Smooth muscle cell (in vitro differentiated cells): Measurements from ENCODE around the gene STUM. TPM values are rescaled to one million over a fixed set of nuclear protein-coding genes. Genes with fewer than 3 reads are reported as not detected.

ENCODE experiments used
- DNase-seq: peaks from one replicate; lab custom pipeline; 2025; ENCODE audit not compliant: unreplicated experiment; lab: John Stamatoyannopoulos, UW
- H2AFZ ChIP-seq: fragments of 200-600 bp; sonication (generic); 2 replicates; pipeline ENCODE4 v1.6.0; 2016; ENCODE audit warnings: antibody characterized with exemption, low read depth, mild to moderate bottlenecking
- H3F3A ChIP-seq: fragments of 200-600 bp; sonication (generic); 2 replicates; pipeline ENCODE4 v1.6.0; 2017; ENCODE audit warnings: antibody characterized with exemption, low read depth
- H3K27ac ChIP-seq: fragments of 200-600 bp; sonication (generic); 2 replicates; pipeline ENCODE4 v1.5.1; 2016; ENCODE audit warnings: low read depth, mild to moderate bottlenecking
- H3K27me3 ChIP-seq: fragments of 200-600 bp; sonication (generic); 2 replicates; pipeline ENCODE4 v1.6.1; 2016; ENCODE audit warnings: low read depth, mild to moderate bottlenecking
- H3K36me3 ChIP-seq: fragments of 200-600 bp; sonication (generic); 2 replicates; pipeline ENCODE4 v1.5.1; 2016; ENCODE audit warnings: low read depth
- H3K4me1 ChIP-seq: fragments of 200-600 bp; sonication (generic); 2 replicates; pipeline ENCODE4 v1.5.1; 2016; ENCODE audit warnings: low read depth
- H3K4me2 ChIP-seq: fragments of 200-600 bp; sonication (generic); 2 replicates; pipeline ENCODE4 v1.6.0; 2016; ENCODE audit warnings: mild to moderate bottlenecking
- H3K4me3 ChIP-seq: fragments of 200-600 bp; sonication (generic); 2 replicates; pipeline ENCODE4 v1.5.1; 2016; ENCODE audit warnings: mild to moderate bottlenecking
- H3K79me2 ChIP-seq: fragments of 200-600 bp; sonication (generic); 2 replicates; pipeline ENCODE4 v1.6.0; 2016; ENCODE audit warnings: low read depth, mild to moderate bottlenecking
- H3K9ac ChIP-seq: fragments of 200-600 bp; sonication (generic); 2 replicates; pipeline ENCODE4 v1.6.0; 2016; ENCODE audit warnings: low read depth
- H3K9me3 ChIP-seq: fragments of 200-600 bp; sonication (generic); replicated peaks from 2 replicates; pipeline ENCODE4 v1.5.1; 2016; ENCODE audit warnings: low read depth
- H4K20me1 ChIP-seq: fragments of 200-600 bp; sonication (generic); 2 replicates; pipeline ENCODE4 v1.6.0; 2016; ENCODE audit warnings: low read depth
- CTCF ChIP-seq: fragments of 200-600 bp; sonication (generic); IDR thresholded peaks from 2 replicates; pipeline ENCODE4 v1.5.1; 2017; ENCODE audit warnings: borderline replicate concordance, mild to moderate bottlenecking, antibody characterized with exemption; ENCODE audit not compliant: insufficient read depth, poor library complexity, severe bottlenecking
- WGBS: methylation state at CpG from one replicate; pipeline ENCODE4 v1.1.7; 2016; ENCODE audit warnings: low lambda C conversion rate; 5-methylcytosine and 5-hydroxymethylcytosine counted together
- polyA plus RNA-seq: library from polyadenylated mRNA; unstranded; fragments of >200 nt; fragmentation: Nextera tagmentation; extraction: Ambion mirVana; gene quantifications from 2 replicates; pipeline ENCODE4 v1.2.1, GENCODE V29; 2016
- total RNA-seq: library from RNA; depleted of rRNA; stranded (reverse); fragments of >200 nt; gene quantifications from 2 replicates; pipeline ENCODE4 v1.2.3, GENCODE V29; 2014

The STUM gene
- total and polyA plus RNA-seq, 2 experiments from 2014 or later: 0.04 TPM; not detected in 1

GRCh38 chr1:226586650-226587422, 38.3 kb downstream of the STUM start:
- Histone ChIP-seq H3K36me3 (no peaks in the 10 kb centered on the region), H3F3A (no peaks in the 10 kb centered on the region), H3K79me2 (no peaks in the 10 kb centered on the region), H2AFZ (no peak overlapping the region), H3K27me3 (no peaks in the 10 kb centered on the region), H3K4me3 (no peak overlapping the region), H3K4me2 (no peak overlapping the region), H3K27ac (no peak overlapping the region), H3K9ac (no peak overlapping the region), H3K9me3 (no peaks in the 10 kb centered on the region), H4K20me1 (no peaks in the 10 kb centered on the region), H3K4me1 (no peaks in the 10 kb centered on the region)
- 86% methylated on average over 16 of the region's 16 CpGs for WGBS
- TF ChIP-seq CTCF: no peak
- DNase-seq: no peak

GRCh38 chr1:226588484-226588883, 39.9 kb downstream of the STUM start:
- no peaks in the 10 kb centered on the region for H3K36me3 ChIP-seq
- TF ChIP-seq CTCF: no peak
- no peaks in the 10 kb centered on the region for H4K20me1 ChIP-seq
- DNase-seq: no peak
- H2AFZ ChIP-seq: no peak overlapping the region
- no peaks in the 10 kb centered on the region for H3K9me3 ChIP-seq
- no peaks in the 10 kb centered on the region for H3K79me2 ChIP-seq
- H3K27me3 ChIP-seq: no peaks in the 10 kb centered on the region
- H3K4me1 ChIP-seq: no peaks in the 10 kb centered on the region
- H3F3A ChIP-seq: no peaks in the 10 kb centered on the region
- no peak overlapping the region for H3K4me2 ChIP-seq
- H3K27ac ChIP-seq: no peak overlapping the region
- no peak overlapping the region for H3K4me3 ChIP-seq
- no peak overlapping the region for H3K9ac ChIP-seq
- 88% methylated on average over 2 of the region's 2 CpGs for WGBS

- H2AFZ ChIP-seq: peak overlapping the region; percentile 33
- 44% methylated on average over 11 of the region's 11 CpGs for WGBS
- no peaks in the 10 kb centered on the region for H3K36me3 ChIP-seq
- H4K20me1 ChIP-seq: no peaks in the 10 kb centered on the region
- no peak for TF ChIP-seq CTCF
- no peak overlapping the region for H3K9ac ChIP-seq
- no peaks in the 10 kb centered on the region for H3K79me2 ChIP-seq
- H3K27me3 ChIP-seq: no peaks in the 10 kb centered on the region
- no peaks in the 10 kb centered on the region for H3K9me3 ChIP-seq
- peak overlapping the region; percentile 15 for H3K4me2 ChIP-seq
- no peak overlapping the region for H3K4me3 ChIP-seq
- no peak for DNase-seq
- no peak overlapping the region for H3K27ac ChIP-seq
- H3F3A ChIP-seq: no peaks in the 10 kb centered on the region
- H3K4me1 ChIP-seq: no peaks in the 10 kb centered on the region
Observed at GRCh38 chr1:226589008-226589733, 40.6 kb downstream of the STUM start.
